HL-60 (cell line): ENCODE data around the gene PNLDC1.

Experiments
- DNase-seq, 2 experiments: peaks; one replicate each; pipeline ENCODE4 v3.0.0-alpha.2; 2010 to 2020; ENCODE audit warnings: low read depth in 1 of 2, low spot score in 1 of 2
- H3K27ac ChIP-seq: fragments of 250-450 bp; sonication (Bioruptor Pico); replicated peaks from 2 replicates; pipeline ENCODE4 v1.5.1; 2020; ENCODE audit warnings: mild to moderate bottlenecking, moderate library complexity
- H3K27me3 ChIP-seq: fragments of 250-450 bp; sonication (Bioruptor Pico); 2 replicates; pipeline ENCODE4 v1.5.1; 2021; ENCODE audit warnings: mild to moderate bottlenecking, moderate library complexity; ENCODE audit not compliant: insufficient read depth, poor library complexity, severe bottlenecking
- H3K4me3 ChIP-seq: replicated peaks from 2 replicates; pipeline ENCODE4 v1.5.1; 2011; ENCODE audit warnings: mild to moderate bottlenecking, control low read depth, low read length; ENCODE audit not compliant: insufficient read depth
- GABPA ChIP-seq: IDR thresholded peaks from 2 replicates; pipeline ENCODE4 v1.6.1; 2012; ENCODE audit warnings: low read depth
- POLR2AphosphoS5 ChIP-seq: IDR thresholded peaks from 2 replicates; pipeline ENCODE4 v1.6.1; 2012; ENCODE audit warnings: low read depth
- SPI1 ChIP-seq: IDR thresholded peaks from 2 replicates; pipeline ENCODE4 v1.6.1; 2012; ENCODE audit warnings: low read depth, mild to moderate bottlenecking, borderline replicate concordance
- TF ChIP-seq, protein P1 (sequence below): IDR thresholded peaks from one replicate; pipeline ENCODE4 v1.5.1; 2011; ENCODE audit warnings: low read length, control low read depth, inconsistent platforms; ENCODE audit not compliant: insufficient read depth
- TF ChIP-seq, protein P2 (sequence below): IDR thresholded peaks from 2 replicates; pipeline ENCODE4 v1.6.1; 2012; ENCODE audit warnings: low read depth; ENCODE audit not compliant: insufficient replicate concordance

PNLDC1 gene

DNA sequence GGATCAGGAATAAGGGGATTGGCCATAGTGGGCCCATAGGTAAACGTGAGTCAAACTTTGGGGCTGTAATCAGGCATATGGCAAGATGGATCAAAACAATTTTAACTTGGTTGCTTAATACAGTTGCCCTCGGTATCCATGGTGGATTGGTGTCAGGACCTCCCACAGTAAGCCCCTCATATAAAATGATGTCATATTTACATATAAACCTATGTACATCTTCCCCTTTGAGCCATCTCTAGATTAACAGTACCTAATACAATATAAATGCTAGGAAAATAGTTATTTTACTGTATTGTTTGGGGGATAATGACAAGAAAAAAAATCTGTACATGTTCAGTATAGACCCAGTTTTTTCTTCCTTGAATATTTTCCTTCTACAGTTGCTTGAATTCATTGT is 45.7 kb upstream of the PNLDC1 start:
- no peaks in the 10 kb centered on the region for H3K27me3 ChIP-seq
- no peak overlapping the region for H3K4me3 ChIP-seq
- DNase-seq = no peak
- H3K27ac ChIP-seq = no peak overlapping the region
- TF ChIP-seq, protein P1, sequence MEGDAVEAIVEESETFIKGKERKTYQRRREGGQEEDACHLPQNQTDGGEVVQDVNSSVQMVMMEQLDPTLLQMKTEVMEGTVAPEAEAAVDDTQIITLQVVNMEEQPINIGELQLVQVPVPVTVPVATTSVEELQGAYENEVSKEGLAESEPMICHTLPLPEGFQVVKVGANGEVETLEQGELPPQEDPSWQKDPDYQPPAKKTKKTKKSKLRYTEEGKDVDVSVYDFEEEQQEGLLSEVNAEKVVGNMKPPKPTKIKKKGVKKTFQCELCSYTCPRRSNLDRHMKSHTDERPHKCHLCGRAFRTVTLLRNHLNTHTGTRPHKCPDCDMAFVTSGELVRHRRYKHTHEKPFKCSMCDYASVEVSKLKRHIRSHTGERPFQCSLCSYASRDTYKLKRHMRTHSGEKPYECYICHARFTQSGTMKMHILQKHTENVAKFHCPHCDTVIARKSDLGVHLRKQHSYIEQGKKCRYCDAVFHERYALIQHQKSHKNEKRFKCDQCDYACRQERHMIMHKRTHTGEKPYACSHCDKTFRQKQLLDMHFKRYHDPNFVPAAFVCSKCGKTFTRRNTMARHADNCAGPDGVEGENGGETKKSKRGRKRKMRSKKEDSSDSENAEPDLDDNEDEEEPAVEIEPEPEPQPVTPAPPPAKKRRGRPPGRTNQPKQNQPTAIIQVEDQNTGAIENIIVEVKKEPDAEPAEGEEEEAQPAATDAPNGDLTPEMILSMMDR = no peak
- TF ChIP-seq POLR2AphosphoS5 = no peak

DNA sequence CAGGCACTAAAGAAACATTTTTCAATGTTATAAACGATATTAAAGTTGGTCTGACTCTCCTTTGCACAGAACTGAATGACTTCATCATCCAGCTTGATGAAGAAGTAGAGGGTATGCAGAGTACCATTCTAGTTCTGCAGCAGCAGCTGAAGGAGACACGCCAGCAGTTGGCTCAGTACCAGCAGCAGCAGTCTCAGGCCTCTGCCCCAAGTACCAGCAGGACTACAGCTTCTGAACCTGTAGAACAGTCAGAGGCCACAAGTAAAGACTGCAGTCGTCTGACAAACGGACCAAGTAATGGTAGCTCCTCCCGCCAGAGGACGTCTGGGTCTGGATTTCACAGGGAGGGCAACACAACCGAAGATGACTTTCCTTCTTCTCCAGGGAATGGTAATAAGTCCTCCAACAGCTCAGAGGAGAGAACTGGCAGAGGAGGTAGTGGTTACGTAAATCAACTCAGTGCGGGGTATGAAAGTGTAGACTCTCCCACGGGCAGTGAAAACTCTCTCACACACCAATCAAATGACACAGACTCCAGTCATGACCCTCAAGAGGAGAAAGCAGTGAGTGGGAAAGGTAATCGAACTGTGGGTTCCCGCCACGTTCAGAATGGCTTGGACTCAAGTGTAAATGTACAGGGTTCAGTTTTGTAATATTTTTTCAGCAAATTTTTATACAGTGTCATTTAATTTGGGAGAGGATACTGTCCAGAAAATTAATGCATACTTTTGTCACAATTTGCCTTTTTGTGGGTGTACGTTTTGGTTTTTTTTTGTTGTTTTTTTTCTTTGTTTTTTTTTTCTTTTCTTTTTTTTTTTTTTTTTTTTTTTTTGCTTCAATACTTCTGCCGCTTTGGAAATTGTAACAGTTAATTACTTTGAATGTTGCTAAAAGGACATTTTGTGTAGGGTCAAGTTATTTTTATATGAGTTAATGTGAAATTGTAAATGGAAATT is 44.8 kb upstream of the PNLDC1 start:
- Histone ChIP-seq H3K27ac (no peak overlapping the region), H3K27me3 (no peaks in the 10 kb centered on the region), H3K4me3 (no peak overlapping the region)
- DNase-seq = no peak
- TF ChIP-seq SPI1 (no peak), GABPA (no peak), POLR2AphosphoS5 (no peak)
- TF ChIP-seq, protein P1 = no peak
- TF ChIP-seq, protein P2, sequence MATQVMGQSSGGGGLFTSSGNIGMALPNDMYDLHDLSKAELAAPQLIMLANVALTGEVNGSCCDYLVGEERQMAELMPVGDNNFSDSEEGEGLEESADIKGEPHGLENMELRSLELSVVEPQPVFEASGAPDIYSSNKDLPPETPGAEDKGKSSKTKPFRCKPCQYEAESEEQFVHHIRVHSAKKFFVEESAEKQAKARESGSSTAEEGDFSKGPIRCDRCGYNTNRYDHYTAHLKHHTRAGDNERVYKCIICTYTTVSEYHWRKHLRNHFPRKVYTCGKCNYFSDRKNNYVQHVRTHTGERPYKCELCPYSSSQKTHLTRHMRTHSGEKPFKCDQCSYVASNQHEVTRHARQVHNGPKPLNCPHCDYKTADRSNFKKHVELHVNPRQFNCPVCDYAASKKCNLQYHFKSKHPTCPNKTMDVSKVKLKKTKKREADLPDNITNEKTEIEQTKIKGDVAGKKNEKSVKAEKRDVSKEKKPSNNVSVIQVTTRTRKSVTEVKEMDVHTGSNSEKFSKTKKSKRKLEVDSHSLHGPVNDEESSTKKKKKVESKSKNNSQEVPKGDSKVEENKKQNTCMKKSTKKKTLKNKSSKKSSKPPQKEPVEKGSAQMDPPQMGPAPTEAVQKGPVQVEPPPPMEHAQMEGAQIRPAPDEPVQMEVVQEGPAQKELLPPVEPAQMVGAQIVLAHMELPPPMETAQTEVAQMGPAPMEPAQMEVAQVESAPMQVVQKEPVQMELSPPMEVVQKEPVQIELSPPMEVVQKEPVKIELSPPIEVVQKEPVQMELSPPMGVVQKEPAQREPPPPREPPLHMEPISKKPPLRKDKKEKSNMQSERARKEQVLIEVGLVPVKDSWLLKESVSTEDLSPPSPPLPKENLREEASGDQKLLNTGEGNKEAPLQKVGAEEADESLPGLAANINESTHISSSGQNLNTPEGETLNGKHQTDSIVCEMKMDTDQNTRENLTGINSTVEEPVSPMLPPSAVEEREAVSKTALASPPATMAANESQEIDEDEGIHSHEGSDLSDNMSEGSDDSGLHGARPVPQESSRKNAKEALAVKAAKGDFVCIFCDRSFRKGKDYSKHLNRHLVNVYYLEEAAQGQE = no peak

DNA sequence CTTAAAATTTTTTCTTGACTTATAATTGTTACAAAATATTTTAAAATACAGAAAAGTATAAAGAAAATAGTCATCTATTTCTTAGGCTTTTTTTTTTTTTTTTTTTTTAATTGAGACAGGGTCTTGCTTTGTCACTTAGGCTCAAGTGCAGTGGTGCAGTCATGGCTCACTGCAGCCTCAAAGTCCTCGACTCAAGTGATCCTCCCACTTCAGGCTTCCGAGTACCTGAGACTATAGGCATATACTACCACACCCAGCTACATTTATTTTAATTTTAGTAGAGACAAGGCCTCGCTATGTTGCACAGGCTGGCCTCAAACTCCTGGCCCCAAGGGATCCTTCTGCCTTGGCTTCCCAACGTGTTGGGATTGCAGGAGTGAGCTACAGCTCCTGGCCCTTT is 43.6 kb upstream of the PNLDC1 start:
- Histone ChIP-seq H3K4me3 (no peak overlapping the region), H3K27me3 (no peaks in the 10 kb centered on the region), H3K27ac (no peak overlapping the region)
- TF ChIP-seq SPI1 = no peak
- no peak for TF ChIP-seq GABPA
- TF ChIP-seq, protein P2 = no peak
- TF ChIP-seq, protein P1 = no peak
- TF ChIP-seq POLR2AphosphoS5 = 0 out of 2 replicates have a peak, but pooled peaks have one; percentile 22
- no peak for DNase-seq
